Measurements from ENCODE around the gene NQO2.
"Not testable (repeated sequence)": the region's sequence is repeated elsewhere in the genome, so short reads cannot be mapped to it uniquely, and the experiment has no call there.

The NQO2 gene

GRCh38 chr6:3001146-3001772 is 1.6 kb downstream of the NQO2 start:
- DNase-seq (ENCODE audit: low read depth, low spot score), result no peak
- TF ChIP-seq ZNF274 (IDR thresholded peaks at IDR 0.05; ENCODE audit: low read depth, low read length), result no peak
- TF ChIP-seq SUZ12 (IDR thresholded peaks at IDR 0.05; ENCODE audit: extremely low read depth, insufficient read depth, insufficient read length), result no peak
- TF ChIP-seq YY1 (IDR thresholded peaks at IDR 0.05; ENCODE audit: insufficient read depth, insufficient read length), result no peak
- no peaks in the 10 kb centered on the region for H3K9me3 ChIP-seq (ENCODE audit: insufficient read depth, low read length)
- peaks cover 21% of the 10 kb centered on the region for H3K36me3 ChIP-seq (ENCODE audit: insufficient read depth, insufficient read length, low read length)
- H3K9ac ChIP-seq (ENCODE audit: insufficient read length, low read depth), result no peak overlapping the region
- peaks cover 9% of the 10 kb centered on the region for H3K27me3 ChIP-seq (ENCODE audit: insufficient read depth, insufficient read length)
- H3K4me1 ChIP-seq (ENCODE audit: insufficient read depth, insufficient read length), result peaks cover 5% of the 10 kb centered on the region
- no peak overlapping the region for H3K4me3 ChIP-seq (ENCODE audit: insufficient read length, low read depth)

DNA sequence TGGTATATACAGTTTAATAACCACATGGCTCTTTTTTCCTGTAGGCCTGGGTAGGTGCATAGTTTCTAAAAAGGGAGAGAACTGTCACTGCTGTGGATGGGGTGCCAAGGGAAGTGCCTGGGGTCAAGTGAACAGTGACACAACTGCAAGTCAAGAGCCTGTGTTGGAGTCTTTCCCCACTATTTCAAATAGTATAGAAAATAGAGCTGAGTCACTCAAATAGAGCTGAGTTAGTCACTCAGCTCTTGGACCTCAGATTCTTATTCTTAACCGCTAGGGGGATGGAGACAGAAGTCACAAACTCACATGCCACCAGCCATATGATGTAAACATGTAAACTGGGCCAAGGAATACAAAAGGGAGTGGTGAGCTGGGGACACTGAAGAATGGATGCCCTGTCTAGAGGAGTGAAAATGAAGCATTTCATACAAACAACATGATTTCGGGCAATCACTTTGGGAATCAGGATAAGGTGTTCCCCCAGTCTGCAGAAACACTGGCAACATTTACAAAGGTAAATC is 2.1 kb downstream of the NQO2 start:
- no peak for TF ChIP-seq ZNF274 (IDR thresholded peaks at IDR 0.05; ENCODE audit: low read depth, low read length)
- no peak overlapping the region for H3K4me3 ChIP-seq (ENCODE audit: insufficient read length, low read depth)
- H3K9ac ChIP-seq (ENCODE audit: insufficient read length, low read depth), result no peak overlapping the region

GRCh38 chr6:3003226-3003625 is 3.5 kb downstream of the NQO2 start:
- H3K27me3 ChIP-seq (ENCODE audit: insufficient read depth, insufficient read length); DNase-seq (ENCODE audit: low read depth, low spot score); H3K9ac ChIP-seq (ENCODE audit: insufficient read length, low read depth); H3K4me1 ChIP-seq (ENCODE audit: insufficient read depth, insufficient read length); H3K9me3 ChIP-seq (ENCODE audit: insufficient read depth, low read length); H3K4me3 ChIP-seq (ENCODE audit: insufficient read length, low read depth): not testable (repeated sequence)
- H3K36me3 ChIP-seq (ENCODE audit: insufficient read depth, insufficient read length, low read length), result peaks cover 37% of the 10 kb centered on the region

More for the DNA sequence above, 2.1 kb downstream of the NQO2 start:
- Histone ChIP-seq H3K9me3 (ENCODE audit: insufficient read depth, low read length) (no peaks in the 10 kb centered on the region), H3K36me3 (ENCODE audit: insufficient read depth, insufficient read length, low read length) (peaks cover 26% of the 10 kb centered on the region), H3K27me3 (ENCODE audit: insufficient read depth, insufficient read length) (peaks cover 9% of the 10 kb centered on the region), H3K4me1 (ENCODE audit: insufficient read depth, insufficient read length) (peaks cover 5% of the 10 kb centered on the region)
- DNase-seq (ENCODE audit: low read depth, low spot score), result no peak

DNA sequence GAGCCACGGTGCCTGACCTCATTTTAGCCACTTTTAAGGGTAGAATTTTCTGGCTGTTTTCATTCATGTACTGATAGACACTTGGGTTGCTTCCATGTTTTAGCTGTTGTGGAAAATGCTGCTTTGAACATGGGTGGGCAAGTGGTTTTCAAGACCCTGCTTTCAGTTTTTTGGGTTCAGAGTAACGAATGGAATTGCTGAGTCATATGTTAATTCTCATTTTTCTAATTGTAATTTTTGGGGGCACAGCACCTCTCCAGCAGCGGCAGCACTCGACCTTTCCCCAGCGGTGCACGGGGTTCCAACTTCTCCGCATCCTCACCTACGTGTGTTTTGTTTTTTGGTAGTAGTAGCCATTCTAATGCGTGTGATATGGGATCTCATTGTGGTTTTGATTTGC is 5.4 kb downstream of the NQO2 start:
- Histone ChIP-seq H3K9me3 (ENCODE audit: insufficient read depth, low read length) (peaks cover 5% of the 10 kb centered on the region), H3K36me3 (ENCODE audit: insufficient read depth, insufficient read length, low read length) (peaks cover 40% of the 10 kb centered on the region), H3K27me3 (ENCODE audit: insufficient read depth, insufficient read length) (no peaks in the 10 kb centered on the region), H3K9ac (ENCODE audit: insufficient read length, low read depth) (no peak overlapping the region), H3K4me3 (ENCODE audit: insufficient read length, low read depth) (no peak overlapping the region), H3K4me1 (ENCODE audit: insufficient read depth, insufficient read length) (peaks cover 1% of the 10 kb centered on the region)
- TF ChIP-seq SUZ12 (IDR thresholded peaks at IDR 0.05; ENCODE audit: extremely low read depth, insufficient read depth, insufficient read length) (no peak), YY1 (IDR thresholded peaks at IDR 0.05; ENCODE audit: insufficient read depth, insufficient read length) (no peak), ZNF274 (IDR thresholded peaks at IDR 0.05; ENCODE audit: low read depth, low read length) (no peak)
- no peak for DNase-seq (ENCODE audit: low read depth, low spot score)

- H3K9me3 ChIP-seq (ENCODE audit: insufficient read depth, low read length), result peaks cover 13% of the 10 kb centered on the region
- no peak for TF ChIP-seq YY1 (IDR thresholded peaks at IDR 0.05; ENCODE audit: insufficient read depth, insufficient read length)
- no peak for TF ChIP-seq ZNF274 (IDR thresholded peaks at IDR 0.05; ENCODE audit: low read depth, low read length)
- no peak for TF ChIP-seq SUZ12 (IDR thresholded peaks at IDR 0.05; ENCODE audit: extremely low read depth, insufficient read depth, insufficient read length)
- H3K4me3 ChIP-seq (ENCODE audit: insufficient read length, low read depth), result no peak overlapping the region
- DNase-seq (ENCODE audit: low read depth, low spot score), result no peak
- H3K4me1 ChIP-seq (ENCODE audit: insufficient read depth, insufficient read length), result peaks cover 1% of the 10 kb centered on the region
- no peaks in the 10 kb centered on the region for H3K27me3 ChIP-seq (ENCODE audit: insufficient read depth, insufficient read length)
- peaks cover 47% of the 10 kb centered on the region for H3K36me3 ChIP-seq (ENCODE audit: insufficient read depth, insufficient read length, low read length)
- no peak overlapping the region for H3K9ac ChIP-seq (ENCODE audit: insufficient read length, low read depth)
These were observed 6.2 kb downstream of the NQO2 start for GRCh38 chr6:3005874-3006273.

GRCh38 chr6:3006476-3006875 is 6.8 kb downstream of the NQO2 start:
- peaks cover 53% of the 10 kb centered on the region for H3K36me3 ChIP-seq (ENCODE audit: insufficient read depth, insufficient read length, low read length)
- H3K4me3 ChIP-seq (ENCODE audit: insufficient read length, low read depth), result no peak overlapping the region
- H3K27me3 ChIP-seq (ENCODE audit: insufficient read depth, insufficient read length), result no peaks in the 10 kb centered on the region
- DNase-seq (ENCODE audit: low read depth, low spot score), result no peak
- peaks cover 1% of the 10 kb centered on the region for H3K4me1 ChIP-seq (ENCODE audit: insufficient read depth, insufficient read length)
- no peak overlapping the region for H3K9ac ChIP-seq (ENCODE audit: insufficient read length, low read depth)
- peaks cover 19% of the 10 kb centered on the region for H3K9me3 ChIP-seq (ENCODE audit: insufficient read depth, low read length)
- no peak for TF ChIP-seq SUZ12 (IDR thresholded peaks at IDR 0.05; ENCODE audit: extremely low read depth, insufficient read depth, insufficient read length)
- no peak for TF ChIP-seq ZNF274 (IDR thresholded peaks at IDR 0.05; ENCODE audit: low read depth, low read length)
- no peak for TF ChIP-seq YY1 (IDR thresholded peaks at IDR 0.05; ENCODE audit: insufficient read depth, insufficient read length)

GRCh38 chr6:3007571-3007970 is 7.9 kb downstream of the NQO2 start:
- no peak overlapping the region for H3K4me3 ChIP-seq (ENCODE audit: insufficient read length, low read depth)
- no peak for TF ChIP-seq SUZ12 (IDR thresholded peaks at IDR 0.05; ENCODE audit: extremely low read depth, insufficient read depth, insufficient read length)
- TF ChIP-seq YY1 (IDR thresholded peaks at IDR 0.05; ENCODE audit: insufficient read depth, insufficient read length), result no peak
- no peak for DNase-seq (ENCODE audit: low read depth, low spot score)
- H3K9ac ChIP-seq (ENCODE audit: insufficient read length, low read depth), result no peak overlapping the region
- H3K36me3 ChIP-seq (ENCODE audit: insufficient read depth, insufficient read length, low read length), result peaks cover 61% of the 10 kb centered on the region
- H3K9me3 ChIP-seq (ENCODE audit: insufficient read depth, low read length), result peaks cover 29% of the 10 kb centered on the region
- H3K27me3 ChIP-seq (ENCODE audit: insufficient read depth, insufficient read length), result no peaks in the 10 kb centered on the region
- no peaks in the 10 kb centered on the region for H3K4me1 ChIP-seq (ENCODE audit: insufficient read depth, insufficient read length)

- H3K9ac ChIP-seq (ENCODE audit: insufficient read length, low read depth); DNase-seq (ENCODE audit: low read depth, low spot score); H3K4me1 ChIP-seq (ENCODE audit: insufficient read depth, insufficient read length); H3K27me3 ChIP-seq (ENCODE audit: insufficient read depth, insufficient read length); H3K4me3 ChIP-seq (ENCODE audit: insufficient read length, low read depth): not testable (repeated sequence)
- Histone ChIP-seq H3K36me3 (ENCODE audit: insufficient read depth, insufficient read length, low read length) (peaks cover 69% of the 10 kb centered on the region), H3K9me3 (ENCODE audit: insufficient read depth, low read length) (peaks cover 29% of the 10 kb centered on the region)
These were observed 9.1 kb downstream of the NQO2 start for GRCh38 chr6:3008712-3009265.

Data from NT2/D1 (cell line).